ENCODE results near the gene SLC5A2.
"Not testable (repeated sequence)": the region's sequence is repeated elsewhere in the genome, so short reads cannot be mapped to it uniquely, and the experiment has no call there.

SLC5A2 gene

DNA sequence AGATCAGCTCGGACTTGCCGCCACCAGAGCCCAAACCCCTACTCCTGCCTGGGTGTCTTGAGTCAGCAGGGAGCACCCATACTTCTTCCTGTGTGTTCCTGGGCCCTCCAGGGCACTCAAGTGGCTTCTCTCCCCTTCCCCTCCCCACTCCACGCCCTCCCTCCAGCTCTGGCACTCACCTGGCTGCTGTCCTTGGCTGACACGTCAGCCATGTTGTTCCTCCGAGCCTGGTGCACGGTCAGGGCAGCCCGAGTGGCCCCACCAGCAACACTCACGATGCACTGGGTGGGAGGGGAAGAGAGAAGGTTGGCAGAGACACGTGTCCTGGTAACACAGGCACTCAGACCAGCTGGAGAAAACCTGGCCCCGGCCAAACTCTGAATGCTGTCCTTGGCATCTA is 13.7 kb downstream of the SLC5A2 start:
- no peak for DNase-seq (ENCODE audit: low read depth)
- TF ChIP-seq, protein P1, sequence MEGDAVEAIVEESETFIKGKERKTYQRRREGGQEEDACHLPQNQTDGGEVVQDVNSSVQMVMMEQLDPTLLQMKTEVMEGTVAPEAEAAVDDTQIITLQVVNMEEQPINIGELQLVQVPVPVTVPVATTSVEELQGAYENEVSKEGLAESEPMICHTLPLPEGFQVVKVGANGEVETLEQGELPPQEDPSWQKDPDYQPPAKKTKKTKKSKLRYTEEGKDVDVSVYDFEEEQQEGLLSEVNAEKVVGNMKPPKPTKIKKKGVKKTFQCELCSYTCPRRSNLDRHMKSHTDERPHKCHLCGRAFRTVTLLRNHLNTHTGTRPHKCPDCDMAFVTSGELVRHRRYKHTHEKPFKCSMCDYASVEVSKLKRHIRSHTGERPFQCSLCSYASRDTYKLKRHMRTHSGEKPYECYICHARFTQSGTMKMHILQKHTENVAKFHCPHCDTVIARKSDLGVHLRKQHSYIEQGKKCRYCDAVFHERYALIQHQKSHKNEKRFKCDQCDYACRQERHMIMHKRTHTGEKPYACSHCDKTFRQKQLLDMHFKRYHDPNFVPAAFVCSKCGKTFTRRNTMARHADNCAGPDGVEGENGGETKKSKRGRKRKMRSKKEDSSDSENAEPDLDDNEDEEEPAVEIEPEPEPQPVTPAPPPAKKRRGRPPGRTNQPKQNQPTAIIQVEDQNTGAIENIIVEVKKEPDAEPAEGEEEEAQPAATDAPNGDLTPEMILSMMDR (IDR thresholded peaks at IDR 0.05; ENCODE audit: control insufficient read depth, extremely low read depth, insufficient read depth), result no peak
- H3K4me3 ChIP-seq (ENCODE audit: low read depth, low read length), result no peak overlapping the region

DNA sequence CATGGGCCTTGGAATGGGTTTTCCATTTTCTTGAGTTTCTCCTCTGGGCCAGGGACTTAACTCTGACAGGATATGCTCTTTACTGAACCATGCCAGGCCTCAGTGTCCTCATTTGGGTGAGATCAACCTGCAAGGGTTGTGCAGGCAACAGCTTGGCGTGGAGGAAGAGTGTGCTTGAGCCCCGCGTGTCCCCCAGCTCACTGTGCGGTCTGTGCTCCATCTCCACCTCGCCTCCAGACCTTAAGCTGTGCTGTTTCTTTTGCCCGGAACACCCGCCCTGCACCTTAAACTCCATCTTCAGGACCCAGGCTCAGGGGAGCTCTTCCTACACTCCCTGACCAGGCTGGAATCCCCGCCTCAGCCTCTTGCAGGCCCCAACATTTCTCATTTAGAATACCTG is 15.6 kb downstream of the SLC5A2 start:
- TF ChIP-seq, protein P1 (IDR thresholded peaks at IDR 0.05; ENCODE audit: control insufficient read depth, extremely low read depth, insufficient read depth), result no peak
- no peak overlapping the region for H3K4me3 ChIP-seq (ENCODE audit: low read depth, low read length)
- DNase-seq (ENCODE audit: low read depth), result no peak

DNA sequence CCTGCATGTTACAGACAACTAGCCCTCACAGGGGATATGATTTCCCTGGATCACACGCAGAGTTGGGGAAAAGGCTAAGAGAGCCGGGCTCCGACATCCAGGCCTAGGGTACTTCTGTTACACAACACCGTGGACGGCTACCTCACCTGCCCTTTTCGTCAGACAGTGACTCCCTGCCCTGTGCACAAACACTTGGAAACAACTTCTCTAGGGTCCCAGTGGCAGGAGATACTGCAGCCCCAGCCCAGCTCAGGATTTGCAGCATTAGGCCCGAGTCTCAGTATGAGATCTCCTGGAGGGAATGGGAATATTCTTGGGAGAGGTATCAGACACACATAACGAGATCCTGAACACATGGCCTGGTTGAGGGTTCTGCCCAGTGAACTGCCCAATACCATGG is 17.0 kb downstream of the SLC5A2 start:
- DNase-seq (ENCODE audit: low read depth), result no peak
- TF ChIP-seq, protein P1 (IDR thresholded peaks at IDR 0.05; ENCODE audit: control insufficient read depth, extremely low read depth, insufficient read depth), result no peak
- H3K4me3 ChIP-seq (ENCODE audit: low read depth, low read length), result no peak overlapping the region

DNA sequence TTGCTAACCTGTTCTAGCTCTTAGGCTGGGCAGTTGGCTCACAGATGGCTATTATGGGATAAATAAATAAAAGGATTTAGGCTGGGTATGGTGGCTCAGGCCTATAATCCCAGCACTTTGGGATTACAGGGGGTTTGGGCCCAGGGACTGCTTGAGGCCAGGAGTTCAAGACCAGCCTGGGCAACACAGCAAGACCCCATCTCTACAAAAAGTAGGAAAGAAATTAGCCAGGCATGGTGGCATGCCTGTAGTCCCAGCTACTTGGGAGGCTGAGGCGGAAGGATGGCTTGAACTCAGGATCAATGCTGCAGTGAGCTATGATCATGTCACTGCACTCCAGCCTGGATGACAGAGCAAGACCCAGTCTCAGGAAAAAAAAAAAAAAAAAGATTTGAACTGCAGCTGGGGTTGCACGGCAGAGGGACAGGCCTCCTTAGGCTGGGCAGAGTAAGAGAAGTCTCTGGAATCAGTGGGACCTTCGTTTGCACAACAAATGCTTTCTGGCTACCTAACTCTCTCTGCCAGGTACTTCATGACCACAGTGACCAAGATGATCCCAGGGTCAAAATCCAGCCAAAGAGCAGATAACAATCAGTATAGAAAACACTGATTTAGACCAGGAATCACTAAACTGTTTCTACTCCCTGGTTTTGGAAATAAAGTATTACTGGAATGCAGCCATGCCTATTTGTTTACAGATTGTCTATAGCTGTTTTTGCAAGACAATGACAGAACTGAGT is 18.5 kb downstream of the SLC5A2 start:
- DNase-seq (ENCODE audit: low read depth), result no peak
- no peak overlapping the region for H3K4me3 ChIP-seq (ENCODE audit: low read depth, low read length)
- TF ChIP-seq, protein P1 (IDR thresholded peaks at IDR 0.05; ENCODE audit: control insufficient read depth, extremely low read depth, insufficient read depth), result no peak

DNA sequence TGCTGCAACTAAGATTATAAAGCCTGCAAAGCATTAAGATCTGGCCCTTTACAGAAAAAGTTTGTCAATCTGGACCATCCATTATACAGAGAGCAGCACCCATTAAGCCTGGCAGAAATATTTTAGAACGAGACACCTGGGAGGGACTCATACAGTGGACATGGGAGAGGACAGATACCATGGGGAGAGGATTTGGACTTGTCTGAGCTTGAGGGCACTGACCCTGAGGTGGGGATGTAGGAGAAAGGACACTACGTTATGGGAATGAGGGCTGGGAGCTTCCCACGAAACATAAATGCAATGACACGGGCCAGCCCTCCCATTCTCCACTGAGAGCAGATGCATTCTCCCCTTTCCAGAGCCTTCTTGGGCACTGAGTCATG is 19.0 kb downstream of the SLC5A2 start:
- DNase-seq (ENCODE audit: low read depth), result no peak
- TF ChIP-seq, protein P1 (IDR thresholded peaks at IDR 0.05; ENCODE audit: control insufficient read depth, extremely low read depth, insufficient read depth), result no peak
- H3K4me3 ChIP-seq (ENCODE audit: low read depth, low read length), result no peak overlapping the region

DNA sequence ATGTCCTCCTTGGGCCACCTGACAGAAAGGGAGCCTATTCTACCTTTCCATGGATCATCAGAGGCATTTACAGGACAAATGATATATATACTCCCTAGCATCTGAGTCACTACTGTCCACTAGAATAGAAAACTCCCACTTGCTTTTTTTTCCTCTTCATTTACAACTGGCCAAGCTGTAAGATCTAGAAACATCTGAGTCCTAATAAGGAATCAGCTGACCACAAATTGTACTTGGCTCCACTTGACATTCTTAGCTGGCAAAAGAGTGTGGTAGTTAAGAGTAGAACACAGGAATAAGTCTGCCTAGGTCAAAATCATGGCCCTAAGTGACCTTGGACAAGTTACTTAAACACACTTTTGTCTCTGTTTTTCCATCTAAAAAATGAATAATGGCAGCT is 20.1 kb downstream of the SLC5A2 start:
- no peak for DNase-seq (ENCODE audit: low read depth)
- TF ChIP-seq, protein P1 (IDR thresholded peaks at IDR 0.05; ENCODE audit: control insufficient read depth, extremely low read depth, insufficient read depth), result no peak
- no peak overlapping the region for H3K4me3 ChIP-seq (ENCODE audit: low read depth, low read length)

DNA sequence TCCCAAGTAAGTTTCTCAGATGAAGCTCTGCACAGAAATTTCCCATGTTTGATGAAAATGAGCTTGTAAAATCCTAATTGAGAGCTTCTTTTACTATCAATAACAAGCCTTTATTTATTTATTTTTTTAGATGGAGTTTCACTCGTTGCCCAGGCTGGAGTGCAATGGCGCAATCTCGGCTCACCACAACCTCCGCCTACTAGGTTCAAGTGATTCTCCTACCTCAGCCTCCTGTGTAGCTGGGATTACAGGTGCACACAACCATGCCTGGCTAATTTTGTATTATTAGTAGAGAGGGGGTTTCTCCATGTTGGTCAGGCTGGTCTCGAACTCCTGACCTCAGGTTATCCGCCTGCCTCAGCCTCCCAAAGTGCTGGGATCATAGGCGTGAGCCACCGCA is 20.6 kb downstream of the SLC5A2 start:
- not testable (repeated sequence) for H3K4me3 ChIP-seq (ENCODE audit: low read depth, low read length); DNase-seq (ENCODE audit: low read depth)

All from LNCaP clone FGC (cell line).